Progenitor cell of endocrine pancreas (in vitro differentiated cells): Measurements from ENCODE around the gene ZC3H10. TPM values are rescaled to one million over a fixed set of nuclear protein-coding genes. Genes with fewer than 3 reads are reported as not detected.

Experiments used
- DNase-seq: peaks from one replicate; pipeline ENCODE4 v3.0.0; 2021; ENCODE audit warnings: low spot score; ENCODE audit not compliant: unreplicated experiment
- H3K27ac Mint-ChIP-seq: 2 replicates; pipeline ENCODE4 v1.8.0; 2021; ENCODE audit warnings: mild to moderate bottlenecking, moderate library complexity, mixed read lengths
- H3K27me3 Mint-ChIP-seq: 2 replicates; pipeline ENCODE4 v1.8.0; 2021; ENCODE audit warnings: mixed read lengths
- H3K36me3 Mint-ChIP-seq: 2 replicates; pipeline ENCODE4 v1.8.0; 2022; ENCODE audit warnings: mixed read lengths; ENCODE audit not compliant: insufficient read depth
- H3K4me1 Mint-ChIP-seq: 2 replicates; pipeline ENCODE4 v1.8.0; 2021; ENCODE audit warnings: low read depth, mixed read lengths
- H3K4me3 Mint-ChIP-seq: 2 replicates; pipeline ENCODE4 v1.8.0; 2021; ENCODE audit warnings: low read depth, mild to moderate bottlenecking, moderate library complexity, mixed read lengths
- H3K9me3 Mint-ChIP-seq: 2 replicates; pipeline ENCODE4 v1.8.0; 2021; ENCODE audit warnings: low read depth, mixed read lengths
- total RNA-seq: library from RNA; stranded (reverse); gene quantifications from 2 replicates; pipeline ENCODE4 v1.2.1, GENCODE V29; 2021
- TF ChIP-seq, protein P1 (sequence below): fragments of 200-600 bp; sonication (generic); IDR thresholded peaks from one replicate; pipeline ENCODE4 v1.5.0; 2021; ENCODE audit warnings: antibody characterized with exemption, mild to moderate bottlenecking; ENCODE audit not compliant: unreplicated experiment

Gene ZC3H10
- total RNA-seq, 1 donor from 2014 or later, result 13.8 TPM

DNA sequence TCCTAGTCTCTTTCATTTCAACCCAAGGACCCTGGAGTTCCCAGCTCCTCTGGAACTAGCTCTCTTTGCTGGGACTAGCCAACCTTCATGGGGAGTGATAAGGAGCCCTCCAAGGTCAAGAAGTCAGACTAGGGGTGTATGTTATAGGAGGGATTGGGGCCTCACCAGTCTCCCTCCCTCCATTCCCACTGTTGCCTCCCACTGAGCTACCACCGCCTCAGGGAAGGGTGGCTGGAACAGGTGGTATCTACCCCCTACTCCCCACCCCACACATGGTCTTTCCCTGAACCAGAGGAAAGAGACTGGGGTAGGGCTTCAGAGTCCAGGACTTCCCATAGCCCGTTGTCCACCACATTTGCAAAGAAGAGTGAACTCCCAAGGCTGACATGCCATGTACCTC lies 35.7 kb upstream of the ZC3H10 start:
- Mint-ChIP-seq H3K27ac (peak overlapping the region; percentile 99), H3K9me3 (no peaks in the 10 kb centered on the region), H3K4me1 (peaks cover 27% of the 10 kb centered on the region), H3K36me3 (peaks cover 22% of the 10 kb centered on the region), H3K4me3 (peak overlapping the region; percentile 93), H3K27me3 (no peaks in the 10 kb centered on the region)
- TF ChIP-seq, protein P1, sequence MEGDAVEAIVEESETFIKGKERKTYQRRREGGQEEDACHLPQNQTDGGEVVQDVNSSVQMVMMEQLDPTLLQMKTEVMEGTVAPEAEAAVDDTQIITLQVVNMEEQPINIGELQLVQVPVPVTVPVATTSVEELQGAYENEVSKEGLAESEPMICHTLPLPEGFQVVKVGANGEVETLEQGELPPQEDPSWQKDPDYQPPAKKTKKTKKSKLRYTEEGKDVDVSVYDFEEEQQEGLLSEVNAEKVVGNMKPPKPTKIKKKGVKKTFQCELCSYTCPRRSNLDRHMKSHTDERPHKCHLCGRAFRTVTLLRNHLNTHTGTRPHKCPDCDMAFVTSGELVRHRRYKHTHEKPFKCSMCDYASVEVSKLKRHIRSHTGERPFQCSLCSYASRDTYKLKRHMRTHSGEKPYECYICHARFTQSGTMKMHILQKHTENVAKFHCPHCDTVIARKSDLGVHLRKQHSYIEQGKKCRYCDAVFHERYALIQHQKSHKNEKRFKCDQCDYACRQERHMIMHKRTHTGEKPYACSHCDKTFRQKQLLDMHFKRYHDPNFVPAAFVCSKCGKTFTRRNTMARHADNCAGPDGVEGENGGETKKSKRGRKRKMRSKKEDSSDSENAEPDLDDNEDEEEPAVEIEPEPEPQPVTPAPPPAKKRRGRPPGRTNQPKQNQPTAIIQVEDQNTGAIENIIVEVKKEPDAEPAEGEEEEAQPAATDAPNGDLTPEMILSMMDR, result no peak
- no peak for DNase-seq

DNA sequence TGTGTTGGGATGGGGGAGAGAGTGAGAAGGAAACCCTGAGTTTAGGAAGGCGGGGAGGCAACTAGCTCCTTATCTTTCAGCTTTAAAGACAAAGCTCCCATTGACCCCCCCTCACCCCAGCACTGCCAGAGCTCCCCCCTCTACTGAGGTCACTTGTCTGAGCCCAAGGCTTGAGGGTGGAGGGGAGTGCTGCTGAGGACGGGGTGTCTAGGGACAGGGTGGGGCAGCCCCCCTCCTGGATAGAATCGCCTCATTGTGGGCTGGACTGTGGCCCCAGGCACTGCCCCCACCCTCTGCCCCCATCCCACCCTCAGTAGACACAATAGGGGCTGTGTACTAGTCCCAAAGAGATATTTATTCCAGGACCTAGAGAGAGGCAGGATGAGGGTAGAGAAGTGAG lies 35.1 kb upstream of the ZC3H10 start:
- H3K9me3 Mint-ChIP-seq, result no peaks in the 10 kb centered on the region
- H3K4me3 Mint-ChIP-seq, result no peak overlapping the region
- peaks cover 27% of the 10 kb centered on the region for H3K36me3 Mint-ChIP-seq

DNA sequence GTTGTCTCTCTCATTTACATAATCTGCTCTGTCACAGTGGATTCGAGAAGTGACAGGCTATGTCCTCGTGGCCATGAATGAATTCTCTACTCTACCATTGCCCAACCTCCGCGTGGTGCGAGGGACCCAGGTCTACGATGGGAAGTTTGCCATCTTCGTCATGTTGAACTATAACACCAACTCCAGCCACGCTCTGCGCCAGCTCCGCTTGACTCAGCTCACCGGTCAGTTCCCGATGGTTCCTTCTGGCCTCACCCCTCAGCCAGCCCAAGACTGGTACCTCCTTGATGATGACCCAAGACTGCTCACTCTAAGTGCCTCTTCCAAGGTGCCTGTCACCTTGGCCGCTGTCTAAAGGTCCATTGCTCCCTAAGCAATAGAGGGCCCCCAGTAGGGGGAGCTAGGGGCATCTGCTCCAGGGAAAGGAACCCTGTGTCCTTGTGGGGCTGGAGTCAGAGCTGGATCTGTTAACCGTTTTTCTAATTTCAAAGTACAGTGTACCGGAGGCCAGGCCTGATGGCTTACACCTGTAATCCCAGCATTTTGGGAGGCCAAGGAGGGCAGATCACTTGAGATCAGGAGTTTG lies 33.0 kb upstream of the ZC3H10 start:
- TF ChIP-seq, protein P1, result peak; percentile 42
- no peak for DNase-seq
- H3K4me1 Mint-ChIP-seq, result peaks cover 24% of the 10 kb centered on the region
- peaks cover 29% of the 10 kb centered on the region for H3K36me3 Mint-ChIP-seq
- H3K4me3 Mint-ChIP-seq, result no peak overlapping the region
- no peaks in the 10 kb centered on the region for H3K27me3 Mint-ChIP-seq
- no peak overlapping the region for H3K27ac Mint-ChIP-seq
- no peaks in the 10 kb centered on the region for H3K9me3 Mint-ChIP-seq

More for the DNA sequence above, 35.1 kb upstream of the ZC3H10 start:
- H3K4me1 Mint-ChIP-seq, result peaks cover 27% of the 10 kb centered on the region
- TF ChIP-seq, protein P1, result no peak
- no peak for DNase-seq
- H3K27ac Mint-ChIP-seq, result peak overlapping the region; percentile 24
- no peaks in the 10 kb centered on the region for H3K27me3 Mint-ChIP-seq

DNA sequence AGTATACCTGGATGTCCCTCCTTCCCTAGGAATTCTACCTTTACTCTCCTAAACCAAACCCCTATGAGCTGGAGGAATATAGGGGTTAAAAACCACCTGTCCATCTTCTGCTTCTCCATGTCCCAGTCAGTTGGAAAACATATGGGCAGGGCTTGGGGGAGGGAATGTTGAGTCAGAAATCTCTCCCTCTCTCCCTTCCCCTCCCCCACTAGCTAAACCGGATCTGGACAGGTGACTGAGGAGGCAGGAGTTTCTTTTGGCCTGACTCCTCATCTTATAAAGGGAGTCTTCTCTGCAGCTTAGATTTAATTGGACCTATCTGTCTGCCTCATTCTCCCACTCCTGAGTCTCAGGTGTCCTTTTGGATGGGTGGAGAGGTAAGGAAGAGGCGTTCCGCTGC lies 32.0 kb upstream of the ZC3H10 start:
- Mint-ChIP-seq H3K27me3 (no peaks in the 10 kb centered on the region), H3K36me3 (peaks cover 35% of the 10 kb centered on the region), H3K4me1 (peaks cover 20% of the 10 kb centered on the region), H3K27ac (peak overlapping the region; percentile 91), H3K4me3 (no peak overlapping the region), H3K9me3 (no peaks in the 10 kb centered on the region)
- TF ChIP-seq, protein P1, result no peak
- no peak for DNase-seq

DNA sequence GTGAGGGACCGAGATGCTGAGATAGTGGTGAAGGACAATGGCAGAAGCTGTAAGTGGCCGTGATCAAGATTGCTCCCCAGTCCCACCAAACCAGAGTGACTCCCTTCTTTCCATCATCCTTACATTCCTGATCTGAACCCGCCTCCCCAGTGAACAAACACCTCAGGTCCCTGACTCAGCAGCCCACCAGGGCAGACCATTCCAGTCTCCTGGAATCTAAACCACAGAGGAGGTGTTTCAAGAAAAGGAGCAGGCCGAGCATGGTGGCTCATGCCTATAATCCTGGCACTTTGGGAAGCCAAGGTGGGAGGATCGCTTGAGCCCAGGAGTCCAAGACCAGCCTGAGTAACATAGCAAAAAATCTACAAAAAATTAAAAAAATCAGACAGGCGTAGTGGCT lies 31.5 kb upstream of the ZC3H10 start:
- H3K4me1 Mint-ChIP-seq, result peaks cover 16% of the 10 kb centered on the region
- peak overlapping the region; percentile 91 for H3K27ac Mint-ChIP-seq
- peaks cover 35% of the 10 kb centered on the region for H3K36me3 Mint-ChIP-seq
- H3K9me3 Mint-ChIP-seq, result no peaks in the 10 kb centered on the region
- TF ChIP-seq, protein P1, result no peak
- no peaks in the 10 kb centered on the region for H3K27me3 Mint-ChIP-seq
- H3K4me3 Mint-ChIP-seq, result no peak overlapping the region
- no peak for DNase-seq
